CD14-positive monocyte (primary cell): Measurements from ENCODE around the gene CABCOCO1. TPM values are rescaled to one million over a fixed set of nuclear protein-coding genes. Genes with fewer than 3 reads are reported as not detected.

ENCODE experiments used
- DNase-seq, 3 donors: peaks; one replicate each; pipeline ENCODE4 v3.0.0-alpha.2; 2011 to 2022
- H2AFZ ChIP-seq: 2 replicates; pipeline ENCODE4 v1.6.0; 2012; ENCODE audit warnings: mild to moderate bottlenecking, low read depth, low read length, inconsistent platforms; ENCODE audit not compliant: insufficient read depth, poor library complexity, severe bottlenecking
- H3K27ac ChIP-seq, 2 donors: 1 replicate in 1 of 2; 2 replicates in 1 of 2; pipeline ENCODE4 v1.5.1; 2012 to 2013; ENCODE audit warnings: low read length in 2 of 2, control low read depth in 1 of 2, inconsistent platforms in 1 of 2, low read depth in 1 of 2, mild to moderate bottlenecking in 1 of 2
- H3K27me3 ChIP-seq, 2 donors: one replicate each; pipeline versions ENCODE4 v1.6.0 to v1.6.1; 2011 to 2013; ENCODE audit warnings: low read length in 2 of 2; ENCODE audit not compliant: control insufficient read depth in 2 of 2, insufficient read depth in 2 of 2
- H3K36me3 ChIP-seq, 2 donors: replicated peaks in 1 of 2; 1 replicate in 1 of 2; 2 replicates in 1 of 2; pipeline versions ENCODE4 v1.5.1 to v1.6.1; 2012 to 2013; ENCODE audit warnings: low read length in 2 of 2, control low read depth in 1 of 2, inconsistent platforms in 1 of 2, mild to moderate bottlenecking in 1 of 2; ENCODE audit not compliant: insufficient read depth in 2 of 2, control insufficient read depth in 1 of 2
- H3K4me1 ChIP-seq, 2 donors: 1 replicate in 1 of 2; 2 replicates in 1 of 2; pipeline versions ENCODE4 v1.5.1 to v1.6.1; 2012 to 2013; ENCODE audit warnings: low read length in 2 of 2, control low read depth in 1 of 2, inconsistent platforms in 1 of 2, mild to moderate bottlenecking in 1 of 2, moderate library complexity in 1 of 2; ENCODE audit not compliant: insufficient read depth in 2 of 2, control insufficient read depth in 1 of 2
- H3K4me2 ChIP-seq: replicated peaks from 2 replicates; pipeline ENCODE3; 2012; ENCODE audit warnings: low read length, moderate library complexity, mild to moderate bottlenecking; ENCODE audit not compliant: poor library complexity, severe bottlenecking; ENCODE audit errors: extremely low read depth
- H3K4me3 ChIP-seq, 3 experiments: fragments of 200-600 bp in 1 of 3; sonication (generic) in 1 of 3; replicated peaks in 1 of 3; 1 replicate in 2 of 3; 2 replicates in 1 of 3; pipeline ENCODE4 v1.5.1; 2011 to 2013; ENCODE audit warnings: low read length in 3 of 3, mild to moderate bottlenecking in 3 of 3, control low read depth in 2 of 3, low read depth in 2 of 3, inconsistent platforms in 1 of 3, moderate library complexity in 1 of 3
- H3K79me2 ChIP-seq: 2 replicates; pipeline ENCODE4 v1.6.0; 2012; ENCODE audit warnings: mild to moderate bottlenecking, control low read depth, inconsistent platforms, low read length, moderate library complexity; ENCODE audit not compliant: insufficient read depth
- H3K9ac ChIP-seq: 2 replicates; pipeline ENCODE4 v1.6.0; 2017; ENCODE audit warnings: low read length, mild to moderate bottlenecking; ENCODE audit not compliant: insufficient read depth, poor library complexity, severe bottlenecking
- H3K9me3 ChIP-seq, 2 donors: replicated peaks in 1 of 2; 1 replicate in 1 of 2; 2 replicates in 1 of 2; pipeline versions ENCODE4 v1.5.1 to v1.6.1; 2012 to 2013; ENCODE audit warnings: low read length in 2 of 2, control low read depth in 1 of 2; ENCODE audit not compliant: control insufficient read depth in 1 of 2, insufficient read depth in 1 of 2
- H4K20me1 ChIP-seq: 2 replicates; pipeline ENCODE4 v1.6.0; 2012; ENCODE audit warnings: mild to moderate bottlenecking, low read length, control low read depth, moderate library complexity; ENCODE audit not compliant: insufficient read depth
- H3K27ac Mint-ChIP-seq, 7 donors: one replicate each; pipeline ENCODE4 v1.8.0; 2020; ENCODE audit warnings: mild to moderate bottlenecking in 7 of 7, mixed read lengths in 7 of 7, moderate library complexity in 6 of 7, inconsistent platforms in 2 of 7
- H3K27me3 Mint-ChIP-seq, 3 donors: one replicate each; pipeline ENCODE4 v1.8.0; 2021 to 2022; ENCODE audit warnings: low read depth in 3 of 3, mild to moderate bottlenecking in 3 of 3, mixed read lengths in 3 of 3, moderate library complexity in 3 of 3, inconsistent platforms in 1 of 3
- H3K36me3 Mint-ChIP-seq, 2 donors: one replicate each; pipeline ENCODE4 v1.8.0; 2020; ENCODE audit warnings: mixed read lengths in 2 of 2, inconsistent platforms in 1 of 2, mild to moderate bottlenecking in 1 of 2
- H3K4me1 Mint-ChIP-seq: one replicate; pipeline ENCODE4 v1.8.0; 2020; ENCODE audit warnings: mild to moderate bottlenecking, mixed read lengths
- H3K4me3 Mint-ChIP-seq, 2 donors: one replicate each; pipeline ENCODE4 v1.8.0; 2020; ENCODE audit warnings: mild to moderate bottlenecking in 2 of 2, mixed read lengths in 2 of 2, moderate library complexity in 1 of 2
- H3K9me3 Mint-ChIP-seq, 7 donors: one replicate each; pipeline ENCODE4 v1.8.0; 2020 to 2022; ENCODE audit warnings: mixed read lengths in 7 of 7, mild to moderate bottlenecking in 6 of 7, moderate library complexity in 6 of 7, inconsistent platforms in 2 of 7
- WGBS: methylation state at CpG from one replicate; pipeline ENCODE4 v1.1.5; 2013; ENCODE audit warnings: missing lambda C conversion rate; ENCODE audit not compliant: insufficient coverage; 5-methylcytosine and 5-hydroxymethylcytosine counted together
- intact Hi-C, 2 donors: fragments of 100-400 bp; cut with micrococcal nuclease; formaldehyde crosslinking; loops; one replicate each; pipeline versions ENCODE4 v1.15.0 to v1.15.1; 2023
- polyA plus RNA-seq, 3 donors: library from polyadenylated mRNA; depleted of rRNA in 1 of 3; unstranded in 2 of 3; stranded (reverse) in 1 of 3; fragments of 300-500 nt in 2 of 3; fragments of >200 nt in 1 of 3; fragmentation: Illumina TruSeq in 2 of 3; gene quantifications; 1 replicate in 2 of 3; 2 replicates in 1 of 3; pipeline ENCODE4 v1.2.3, GENCODE V29; 2012 to 2021
- TF ChIP-seq, protein P1 (sequence below): fragments of 200-600 bp; IDR thresholded peaks from one replicate; pipeline ENCODE4 v1.8.0; 2022; ENCODE audit warnings: antibody characterized with exemption, mild to moderate bottlenecking

CABCOCO1 gene
- polyA plus RNA-seq, 3 donors, result not detected

DNA sequence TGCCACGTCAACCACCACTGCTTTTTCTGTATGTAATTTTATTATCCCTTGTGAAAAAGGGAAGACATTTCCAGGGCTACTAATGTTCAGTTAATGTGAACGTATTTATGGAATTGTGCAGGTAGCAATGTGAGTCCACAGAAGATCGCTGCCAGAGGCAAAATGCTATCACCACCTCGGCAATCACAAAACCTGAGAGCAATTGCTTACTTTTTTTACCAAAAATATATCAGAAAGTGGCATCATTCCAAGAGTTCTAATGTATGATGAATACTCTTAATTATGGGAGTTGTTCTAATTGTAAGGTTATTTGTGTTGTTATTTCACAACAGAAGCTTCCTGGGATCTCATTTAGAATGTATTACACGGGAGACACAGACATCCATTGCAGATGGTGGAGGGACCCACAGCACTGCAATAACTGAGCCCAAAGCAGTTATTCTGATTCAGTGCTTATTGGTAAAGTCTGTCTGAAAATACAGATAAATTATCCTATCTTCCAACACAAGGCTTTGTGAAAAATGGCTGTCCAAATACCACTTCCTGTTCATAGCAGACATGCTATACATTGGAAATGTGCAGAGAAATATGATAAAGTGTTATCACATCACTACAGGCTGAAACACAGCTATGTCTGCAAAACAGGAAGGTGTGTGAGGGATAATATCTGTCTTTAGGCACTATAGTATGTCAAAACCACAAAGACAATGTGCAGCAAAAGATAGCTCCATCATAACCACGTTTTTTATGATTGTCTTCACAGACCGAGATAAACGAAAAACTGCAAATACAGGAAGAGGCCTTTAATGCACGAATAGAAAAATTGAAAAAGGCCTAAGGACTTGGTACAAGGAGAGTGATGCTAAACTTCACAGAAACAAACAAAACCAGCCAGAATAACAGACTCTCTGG is 102.7 kb downstream of the CABCOCO1 start:
- DNase-seq, result no peak
- H3K4me3 Mint-ChIP-seq, result no peak overlapping the region
- Histone ChIP-seq H3K9me3 (no peaks in the 10 kb centered on the region), H2AFZ (peak overlapping the region; percentile 26), H3K36me3 (no peaks in the 10 kb centered on the region), H3K4me3 (no peak overlapping the region), H3K9ac (no peak overlapping the region), H3K27me3 (no peaks in the 10 kb centered on the region), H3K79me2 (no peaks in the 10 kb centered on the region), H3K27ac (no peak overlapping the region), H3K4me1 (no peaks in the 10 kb centered on the region), H3K4me2 (no peak overlapping the region), H4K20me1 (no peaks in the 10 kb centered on the region)
- H3K36me3 Mint-ChIP-seq, result no peaks in the 10 kb centered on the region
- no CpG with 5 or more reads among the region's 9 CpGs for WGBS
- intact Hi-C loops, result no loop called here
- no peak overlapping the region for H3K27ac Mint-ChIP-seq
- peaks cover 0 to 2% (median 0%) of the 10 kb centered on the region in 3 donors for H3K27me3 Mint-ChIP-seq
- H3K4me1 Mint-ChIP-seq, result peaks cover 6% of the 10 kb centered on the region
- peaks cover 0 to 4% (median 0%) of the 10 kb centered on the region in 7 donors for H3K9me3 Mint-ChIP-seq
- TF ChIP-seq, protein P1, sequence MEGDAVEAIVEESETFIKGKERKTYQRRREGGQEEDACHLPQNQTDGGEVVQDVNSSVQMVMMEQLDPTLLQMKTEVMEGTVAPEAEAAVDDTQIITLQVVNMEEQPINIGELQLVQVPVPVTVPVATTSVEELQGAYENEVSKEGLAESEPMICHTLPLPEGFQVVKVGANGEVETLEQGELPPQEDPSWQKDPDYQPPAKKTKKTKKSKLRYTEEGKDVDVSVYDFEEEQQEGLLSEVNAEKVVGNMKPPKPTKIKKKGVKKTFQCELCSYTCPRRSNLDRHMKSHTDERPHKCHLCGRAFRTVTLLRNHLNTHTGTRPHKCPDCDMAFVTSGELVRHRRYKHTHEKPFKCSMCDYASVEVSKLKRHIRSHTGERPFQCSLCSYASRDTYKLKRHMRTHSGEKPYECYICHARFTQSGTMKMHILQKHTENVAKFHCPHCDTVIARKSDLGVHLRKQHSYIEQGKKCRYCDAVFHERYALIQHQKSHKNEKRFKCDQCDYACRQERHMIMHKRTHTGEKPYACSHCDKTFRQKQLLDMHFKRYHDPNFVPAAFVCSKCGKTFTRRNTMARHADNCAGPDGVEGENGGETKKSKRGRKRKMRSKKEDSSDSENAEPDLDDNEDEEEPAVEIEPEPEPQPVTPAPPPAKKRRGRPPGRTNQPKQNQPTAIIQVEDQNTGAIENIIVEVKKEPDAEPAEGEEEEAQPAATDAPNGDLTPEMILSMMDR, result no peak

DNA sequence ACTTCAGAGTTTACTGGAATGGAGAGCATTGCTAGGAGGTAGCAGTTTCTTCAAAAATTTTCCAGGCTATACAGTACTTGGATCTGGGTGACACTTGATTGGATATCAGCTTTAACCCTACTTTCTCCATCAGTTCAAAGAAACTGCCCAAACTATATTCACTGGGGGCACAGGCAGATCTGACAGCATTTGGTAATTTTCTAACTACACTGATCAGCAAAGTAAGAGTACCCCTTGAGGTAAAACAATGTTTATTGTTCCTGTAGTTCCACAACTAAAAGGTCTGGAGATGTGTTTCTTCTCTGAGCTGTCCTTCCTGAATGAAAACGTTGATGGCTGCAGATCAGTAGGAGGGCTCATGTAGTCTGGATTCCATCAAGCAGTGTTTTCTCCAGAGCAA is 104.2 kb downstream of the CABCOCO1 start:
- H3K36me3 Mint-ChIP-seq, result no peaks in the 10 kb centered on the region
- intact Hi-C loops, result no loop called here
- H4K20me1 ChIP-seq, result no peaks in the 10 kb centered on the region
- H3K27ac ChIP-seq, result no peak overlapping the region
- no peaks in the 10 kb centered on the region for H3K4me1 ChIP-seq
- 38% methylated on average over 1 of the region's 1 CpG for WGBS
- H3K27me3 Mint-ChIP-seq, result peaks cover 0 to 2% (median 0%) of the 10 kb centered on the region in 3 donors
- no peak overlapping the region for H2AFZ ChIP-seq
- H3K9me3 ChIP-seq, result no peaks in the 10 kb centered on the region
- TF ChIP-seq, protein P1, result no peak
- H3K27me3 ChIP-seq, result no peaks in the 10 kb centered on the region
- H3K27ac Mint-ChIP-seq, result no peak overlapping the region
- no peaks in the 10 kb centered on the region for H3K36me3 ChIP-seq
- H3K4me1 Mint-ChIP-seq, result peaks cover 6% of the 10 kb centered on the region
- H3K9ac ChIP-seq, result no peak overlapping the region
- no peak overlapping the region for H3K4me2 ChIP-seq
- no peaks in the 10 kb centered on the region for H3K79me2 ChIP-seq
- H3K4me3 ChIP-seq, result no peak overlapping the region
- peaks cover 0 to 4% (median 0%) of the 10 kb centered on the region in 7 donors for H3K9me3 Mint-ChIP-seq
- no peak overlapping the region for H3K4me3 Mint-ChIP-seq
- DNase-seq, result no peak
